Fibroblast of pulmonary artery (primary cell): ENCODE measurements around the gene TMEM240.

Source experiments
- DNase-seq: peaks from one replicate; pipeline ENCODE4 v3.0.0-alpha.2; 2010; ENCODE audit warnings: low read depth
- H3K4me3 ChIP-seq: replicated peaks from 2 replicates; pipeline ENCODE4 v1.5.1; 2011; ENCODE audit warnings: low read depth, mild to moderate bottlenecking, control low read depth, low read length, moderate library complexity
- TF ChIP-seq, protein P1 (sequence below): IDR thresholded peaks from 2 replicates; pipeline ENCODE4 v1.5.1; 2011; ENCODE audit warnings: mild to moderate bottlenecking, control low read depth, low read length, inconsistent platforms; ENCODE audit errors: missing control alignments

Gene TMEM240

DNA sequence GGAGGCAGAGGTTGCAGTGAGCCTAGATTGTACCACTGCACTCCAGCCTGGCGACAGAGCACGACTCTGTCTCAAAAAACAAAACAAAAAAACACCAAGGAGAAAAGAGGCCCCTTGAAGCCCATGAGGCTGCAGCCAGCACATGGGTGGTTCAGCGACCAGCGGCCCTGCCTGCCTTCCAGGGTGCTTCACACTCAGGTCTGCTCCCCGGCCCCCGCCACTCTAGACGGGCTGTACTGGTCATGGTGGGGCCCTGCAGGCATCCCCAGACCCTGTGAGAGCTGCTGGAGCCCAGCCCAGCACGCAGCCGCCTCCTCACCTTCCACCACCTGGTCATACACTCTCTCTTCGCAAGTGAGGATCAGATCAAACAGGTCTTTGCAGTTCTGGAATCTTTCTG is 4.1 kb upstream of the TMEM240 start:
- no peak overlapping the region for H3K4me3 ChIP-seq
- no peak for DNase-seq

DNA sequence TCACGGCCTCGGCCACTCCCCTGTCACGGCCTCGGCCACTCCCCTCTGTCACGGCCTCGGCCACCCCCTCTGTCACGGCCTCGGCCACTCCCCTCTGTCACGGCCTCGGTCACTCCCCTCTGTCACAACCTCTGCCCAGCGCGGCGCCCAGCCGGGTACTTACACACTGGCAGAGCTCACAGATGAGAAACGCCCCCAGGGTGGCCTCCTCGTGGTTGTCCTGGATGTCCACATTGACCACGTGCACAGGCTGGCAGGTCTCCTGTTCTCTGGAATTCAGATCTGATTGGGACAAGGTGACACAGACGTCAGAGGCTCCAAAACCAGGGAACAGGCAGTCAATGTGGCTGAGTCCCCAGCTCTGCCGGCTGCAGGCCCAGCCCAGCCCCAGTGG is 3.3 kb upstream of the TMEM240 start:
- no peak overlapping the region for H3K4me3 ChIP-seq
- TF ChIP-seq, protein P1, sequence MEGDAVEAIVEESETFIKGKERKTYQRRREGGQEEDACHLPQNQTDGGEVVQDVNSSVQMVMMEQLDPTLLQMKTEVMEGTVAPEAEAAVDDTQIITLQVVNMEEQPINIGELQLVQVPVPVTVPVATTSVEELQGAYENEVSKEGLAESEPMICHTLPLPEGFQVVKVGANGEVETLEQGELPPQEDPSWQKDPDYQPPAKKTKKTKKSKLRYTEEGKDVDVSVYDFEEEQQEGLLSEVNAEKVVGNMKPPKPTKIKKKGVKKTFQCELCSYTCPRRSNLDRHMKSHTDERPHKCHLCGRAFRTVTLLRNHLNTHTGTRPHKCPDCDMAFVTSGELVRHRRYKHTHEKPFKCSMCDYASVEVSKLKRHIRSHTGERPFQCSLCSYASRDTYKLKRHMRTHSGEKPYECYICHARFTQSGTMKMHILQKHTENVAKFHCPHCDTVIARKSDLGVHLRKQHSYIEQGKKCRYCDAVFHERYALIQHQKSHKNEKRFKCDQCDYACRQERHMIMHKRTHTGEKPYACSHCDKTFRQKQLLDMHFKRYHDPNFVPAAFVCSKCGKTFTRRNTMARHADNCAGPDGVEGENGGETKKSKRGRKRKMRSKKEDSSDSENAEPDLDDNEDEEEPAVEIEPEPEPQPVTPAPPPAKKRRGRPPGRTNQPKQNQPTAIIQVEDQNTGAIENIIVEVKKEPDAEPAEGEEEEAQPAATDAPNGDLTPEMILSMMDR: no peak
- no peak for DNase-seq

More for the DNA sequence above, 4.1 kb upstream of the TMEM240 start:
- TF ChIP-seq, protein P1: no peak

DNA sequence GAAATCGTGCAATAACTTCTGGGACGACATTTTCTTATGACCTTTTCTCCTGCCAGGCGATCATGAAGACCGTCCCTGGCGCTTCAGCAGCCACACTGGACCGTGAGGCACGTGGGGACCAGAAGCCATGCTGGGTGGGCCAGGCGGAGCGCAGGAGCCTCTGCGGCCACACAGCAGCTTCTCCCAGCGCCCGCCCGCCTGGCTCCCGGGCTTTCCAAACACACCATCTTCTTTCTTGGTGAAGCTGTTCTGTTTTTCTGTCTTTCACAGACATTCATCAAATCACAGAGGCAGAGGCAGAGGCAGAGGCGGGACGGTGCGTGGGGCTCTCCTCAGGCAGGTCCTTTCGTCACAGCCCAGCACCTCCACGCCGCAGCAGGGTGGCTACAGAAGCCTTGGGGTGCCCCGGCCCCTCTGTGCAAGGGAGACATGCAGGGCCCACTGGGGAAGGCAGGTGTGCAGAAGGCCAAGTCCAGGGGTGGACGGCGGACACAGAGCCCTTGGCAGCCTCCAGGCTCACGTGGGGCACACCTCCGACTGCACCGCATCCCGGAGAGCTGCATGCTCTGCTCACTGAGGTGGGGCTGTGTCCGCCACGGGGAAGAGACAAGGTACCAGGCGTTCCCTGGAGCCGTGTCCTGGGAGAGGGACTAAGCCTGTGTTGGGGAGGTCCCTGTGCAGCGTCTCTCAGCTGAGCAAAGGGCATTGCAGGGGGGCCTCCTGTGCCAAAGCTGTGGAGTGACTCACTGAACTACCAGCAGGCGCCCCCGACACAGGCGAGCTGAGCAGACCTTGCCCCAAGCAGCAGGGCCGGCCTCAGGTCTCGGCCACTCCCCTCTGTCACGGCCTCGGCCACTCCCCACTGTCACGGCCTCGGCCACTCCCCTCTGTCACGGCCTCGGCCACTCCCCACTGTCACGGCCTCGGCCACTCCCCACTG is 2.6 kb upstream of the TMEM240 start:
- H3K4me3 ChIP-seq: no peak overlapping the region
- DNase-seq: no peak
- TF ChIP-seq, protein P1: no peak

DNA sequence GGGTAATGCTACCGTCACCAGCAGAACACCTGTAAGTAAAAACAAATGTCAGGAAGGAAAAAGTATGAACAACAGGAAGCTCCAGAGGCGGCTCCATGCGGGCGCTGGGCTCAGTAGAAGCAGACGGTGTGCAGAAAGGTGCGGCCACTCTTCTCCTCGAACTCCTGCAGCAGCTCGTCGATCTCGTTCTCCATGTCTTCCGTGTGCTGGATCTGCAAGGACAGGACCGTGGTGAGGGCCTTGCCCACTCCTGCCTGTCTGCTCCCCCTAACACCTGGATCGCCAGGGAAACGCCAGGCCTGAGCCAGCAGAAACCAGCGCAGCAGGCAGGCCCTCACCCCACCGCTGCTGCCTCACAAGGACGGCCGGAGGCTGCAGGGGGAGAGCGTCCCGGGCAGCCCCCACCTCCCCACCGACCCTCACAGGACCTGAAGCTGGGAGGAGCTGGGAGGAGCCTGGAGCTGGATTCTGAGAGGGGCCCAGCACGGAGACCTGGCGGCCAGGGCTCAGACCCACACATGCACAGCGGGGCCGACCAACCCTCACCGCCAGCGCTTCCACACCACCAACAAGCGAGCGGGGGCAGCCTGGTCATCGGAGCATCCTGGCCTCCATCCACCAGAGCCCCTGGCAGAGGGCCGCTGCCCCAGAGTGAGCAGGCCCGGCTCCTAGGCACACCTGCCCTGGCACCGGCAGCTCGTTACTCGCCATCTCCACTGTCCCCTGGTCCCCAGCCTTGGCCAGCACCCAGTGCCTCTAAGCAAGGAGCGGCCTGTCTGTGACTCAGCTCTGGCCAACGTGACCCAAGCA is 1.7 kb upstream of the TMEM240 start:
- TF ChIP-seq, protein P1: no peak
- no peak for DNase-seq
- no peak overlapping the region for H3K4me3 ChIP-seq

DNA sequence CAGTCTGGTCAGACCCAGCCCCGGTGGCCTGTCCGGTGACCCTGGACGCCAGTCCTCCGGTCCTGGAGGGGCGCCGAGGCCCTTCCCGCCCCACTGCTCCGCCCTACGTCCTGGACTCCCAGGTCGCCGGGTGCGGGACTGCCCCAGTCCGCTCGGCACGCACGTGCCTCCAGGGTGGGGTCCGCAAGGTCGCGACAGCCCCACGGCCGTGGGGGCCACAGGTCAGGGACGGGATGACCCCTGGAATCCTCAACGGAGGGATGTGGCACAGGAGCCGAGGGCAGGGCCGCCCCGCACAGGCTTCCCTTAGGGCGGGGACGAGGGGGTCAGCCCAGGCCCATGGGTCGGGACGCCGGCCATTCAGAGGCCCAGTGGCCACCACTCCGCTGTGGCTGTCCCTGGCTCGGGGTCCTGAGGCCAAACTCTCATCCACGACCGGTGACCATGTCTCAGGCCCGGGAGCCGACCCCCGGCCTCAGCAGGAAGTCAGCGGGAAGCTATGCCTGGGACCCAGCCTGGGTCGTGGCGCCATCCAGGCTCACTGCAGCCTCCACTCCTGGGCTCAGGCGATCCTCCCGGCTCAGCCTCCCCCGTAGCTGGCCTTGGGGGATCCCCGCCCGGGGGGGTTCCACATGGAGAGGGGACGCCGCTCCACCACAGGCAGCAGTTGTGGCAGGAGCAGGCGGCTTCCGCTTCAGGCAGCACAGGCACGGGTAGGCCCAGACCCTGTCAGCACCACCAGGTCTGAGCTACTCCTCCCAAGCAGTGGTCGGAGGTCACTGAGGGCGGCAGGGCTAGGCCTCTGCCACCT is 599 bp upstream of the TMEM240 start:
- TF ChIP-seq, protein P1: no peak
- H3K4me3 ChIP-seq: peak overlapping the region; percentile 58
- no peak for DNase-seq

DNA sequence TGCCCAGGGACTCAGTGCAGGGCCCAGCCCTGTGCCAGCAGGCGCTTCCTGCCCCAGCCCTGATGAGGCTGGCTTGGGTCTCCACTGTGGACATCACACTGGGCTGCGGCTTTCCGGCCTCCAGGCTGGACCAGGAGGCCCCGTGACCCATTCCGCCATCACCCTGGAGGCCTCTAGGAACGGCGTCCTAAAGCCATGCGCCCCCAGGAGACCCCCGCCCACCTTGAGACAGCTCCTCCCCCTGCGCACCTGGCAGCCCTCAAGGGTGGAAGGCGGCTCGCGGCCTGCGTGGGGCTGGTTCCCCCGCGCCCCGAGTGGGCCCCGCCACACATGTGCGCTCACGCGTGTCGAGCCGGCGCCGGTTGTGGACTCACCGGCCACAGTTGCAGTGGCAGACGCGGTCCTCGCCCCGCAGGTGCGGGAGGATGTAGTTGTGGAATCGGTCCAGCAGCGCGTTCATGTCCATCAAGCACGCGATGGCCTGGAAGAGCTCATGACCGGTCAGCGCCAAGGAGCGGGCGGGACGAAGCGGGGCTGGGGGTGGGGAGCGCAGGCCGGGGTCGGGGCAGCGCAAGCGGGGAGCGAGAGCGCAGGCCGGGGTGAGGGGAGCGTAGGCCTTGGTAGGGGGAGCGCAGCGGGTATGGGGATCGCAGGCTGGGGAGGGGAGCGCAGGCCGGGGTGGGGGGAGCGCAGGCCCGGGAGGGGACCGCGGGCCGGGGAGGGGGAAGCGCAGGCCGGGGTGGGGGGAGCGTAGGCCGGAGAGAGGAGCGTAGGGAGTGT is 924 bp downstream of the TMEM240 start:
- peak overlapping the region; percentile 58 for H3K4me3 ChIP-seq
- DNase-seq: peak; percentile 43
- TF ChIP-seq, protein P1: no peak
